B cell (primary cell): ENCODE measurements around the gene SUSD3. TPM values are rescaled to one million over a fixed set of nuclear protein-coding genes. Genes with fewer than 3 reads are reported as not detected.

Source experiments
- ATAC-seq: fragments of 200-7000 bp; cut with Tn5 transposase; one replicate; pipeline ENCODE4 v1.10.0; 2021; ENCODE audit warnings: low read depth, mild to moderate bottlenecking, moderate number of reproducible peaks, moderate library complexity
- CTCF ChIA-PET: fragments of 350-600 bp; sonication (Branson Sonifier 250); formaldehyde crosslinking; loops from one replicate; lab custom pipeline; 2021; ENCODE audit warnings: antibody characterized with exemption, inconsistent platforms; lab: Charles Lee
- POLR2A ChIA-PET: fragments of 350-600 bp; sonication (Branson Sonifier 250); formaldehyde crosslinking; loops from one replicate; lab custom pipeline; 2021; ENCODE audit warnings: antibody characterized with exemption; lab: Charles Lee
- DNase-seq: peaks from one replicate; pipeline ENCODE4 v3.0.0; 2013
- H2AFZ ChIP-seq: 2 replicates; pipeline ENCODE4 v1.6.1; 2012; ENCODE audit warnings: mild to moderate bottlenecking, low read depth, low read length; ENCODE audit not compliant: insufficient read depth, poor library complexity, severe bottlenecking
- H3K27ac ChIP-seq, 2 donors: 1 replicate in 1 of 2; 2 replicates in 1 of 2; pipeline ENCODE4 v1.5.1; 2012 to 2013; ENCODE audit warnings: low read length in 2 of 2, mild to moderate bottlenecking in 2 of 2, moderate library complexity in 1 of 2
- H3K27me3 ChIP-seq, 4 experiments: fragments of 200-600 bp in 1 of 4; sonication (generic) in 1 of 4; replicated peaks in 1 of 4; 1 replicate in 2 of 4; 2 replicates in 2 of 4; pipeline versions ENCODE4 v1.6.1 to v1.7.0; 2013 to 2016; ENCODE audit warnings: low read length in 3 of 4, mild to moderate bottlenecking in 2 of 4, mixed read lengths in 1 of 4, moderate library complexity in 1 of 4; ENCODE audit not compliant: insufficient read depth in 4 of 4, control insufficient read depth in 3 of 4; ENCODE audit errors: control extremely low read depth in 1 of 4
- H3K36me3 ChIP-seq, 2 experiments: replicated peaks in 1 of 2; 1 replicate in 1 of 2; 2 replicates in 1 of 2; pipeline versions ENCODE4 v1.6.1 to v1.7.1; 2013; ENCODE audit warnings: low read length in 1 of 2; ENCODE audit not compliant: insufficient read depth in 2 of 2, control insufficient read depth in 1 of 2; ENCODE audit errors: control extremely low read depth in 1 of 2, extremely low read depth in 1 of 2
- H3K4me1 ChIP-seq, 2 donors: fragments of 200-600 bp in 1 of 2; sonication (generic) in 1 of 2; 1 replicate in 1 of 2; 2 replicates in 1 of 2; pipeline versions ENCODE4 v1.5.1 to v1.6.1; 2013 to 2017; ENCODE audit warnings: low read length in 2 of 2; ENCODE audit not compliant: control insufficient read depth in 2 of 2, insufficient read depth in 2 of 2
- H3K4me2 ChIP-seq: replicated peaks from 2 replicates; pipeline ENCODE3; 2012; ENCODE audit warnings: mild to moderate bottlenecking, low read depth, low read length; ENCODE audit not compliant: poor library complexity, severe bottlenecking
- H3K4me3 ChIP-seq, 5 experiments: fragments of 200-600 bp in 1 of 5; sonication (generic) in 1 of 5; 1 replicate in 3 of 5; 2 replicates in 2 of 5; pipeline versions ENCODE4 v1.5.1 to v1.7.0; 2011 to 2016; ENCODE audit warnings: low read length in 4 of 5, mild to moderate bottlenecking in 4 of 5, low read depth in 2 of 5, control low read depth in 1 of 5, moderate library complexity in 1 of 5; ENCODE audit not compliant: insufficient read depth in 1 of 5; ENCODE audit errors: control extremely low read depth in 1 of 5, extremely low read depth in 1 of 5
- H3K79me2 ChIP-seq: fragments of 200-600 bp; sonication (generic); one replicate; pipeline ENCODE4 v1.6.0; 2016; ENCODE audit warnings: low read length; ENCODE audit not compliant: control insufficient read depth, insufficient read depth
- H3K9ac ChIP-seq: fragments of 200-600 bp; sonication (generic); 2 replicates; pipeline ENCODE4 v1.6.1; 2017; ENCODE audit warnings: mild to moderate bottlenecking, low read length, moderate library complexity
- H3K9me3 ChIP-seq, 3 donors: one replicate each; pipeline versions ENCODE4 v1.6.1 to v1.7.1; 2013; ENCODE audit warnings: low read length in 2 of 3; ENCODE audit not compliant: control insufficient read depth in 2 of 3, insufficient read depth in 1 of 3; ENCODE audit errors: control extremely low read depth in 1 of 3
- H4K20me1 ChIP-seq: 2 replicates; pipeline ENCODE4 v1.6.0; 2012; ENCODE audit warnings: mild to moderate bottlenecking, low read length; ENCODE audit not compliant: insufficient read depth, control insufficient read depth, poor library complexity, severe bottlenecking
- H3K27ac Mint-ChIP-seq: one replicate; pipeline ENCODE4 v1.8.0; 2021; ENCODE audit warnings: mixed read lengths
- H3K27me3 Mint-ChIP-seq: one replicate; pipeline ENCODE4 v1.8.0; 2021; ENCODE audit warnings: mixed read lengths
- H3K4me1 Mint-ChIP-seq: one replicate; pipeline ENCODE4 v1.8.0; 2021; ENCODE audit warnings: mixed read lengths
- H3K4me3 Mint-ChIP-seq: one replicate; pipeline ENCODE4 v1.8.0; 2021; ENCODE audit warnings: mixed read lengths
- H3K9me3 Mint-ChIP-seq: one replicate; pipeline ENCODE4 v1.8.0; 2022; ENCODE audit warnings: mixed read lengths; ENCODE audit not compliant: insufficient read depth
- CTCF ChIP-seq: fragments of 200-600 bp; IDR thresholded peaks from one replicate; pipeline ENCODE4 v1.8.0; 2022; ENCODE audit warnings: antibody characterized with exemption, mild to moderate bottlenecking
- EZH2 ChIP-seq: IDR thresholded peaks from 2 replicates; pipeline ENCODE4 v1.6.1; 2012; ENCODE audit warnings: borderline replicate concordance, low read depth, mild to moderate bottlenecking, moderate library complexity, low read length; ENCODE audit not compliant: insufficient read depth, poor library complexity, severe bottlenecking
- WGBS: methylation state at CpG from one replicate; pipeline ENCODE4 v1.1.5; 2013; ENCODE audit warnings: missing lambda C conversion rate; ENCODE audit not compliant: insufficient coverage; 5-methylcytosine and 5-hydroxymethylcytosine counted together
- intact Hi-C: fragments of 100-400 bp; cut with micrococcal nuclease; formaldehyde crosslinking; loops from one replicate; pipeline ENCODE4 v1.10.0; 2022
- polyA plus RNA-seq: library from polyadenylated mRNA; depleted of rRNA; stranded (reverse); fragments of >200 nt; gene quantifications from 2 replicates; pipeline ENCODE4 v1.2.3, GENCODE V29; 2012
- total RNA-seq, 2 donors: library from RNA; stranded (reverse); fragments of 120-200 nt in 1 of 2; gene quantifications; 1 replicate in 1 of 2; 2 replicates in 1 of 2; pipeline versions ENCODE4 v1.2.3 to v1.2.4, GENCODE V29; 2013 to 2022

The SUSD3 gene
- total and polyA plus RNA-seq, 2 donors (not counting 1 experiment from before 2014, with no cell fraction given): 41.0 to 85.0 TPM

- H3K4me1 Mint-ChIP-seq: peaks cover 19% of the 10 kb centered on the region
- Histone ChIP-seq H3K9ac (no peak overlapping the region), H3K27me3 (no peaks in the 10 kb centered on the region), H4K20me1 (no peaks in the 10 kb centered on the region), H3K9me3 (no peaks in the 10 kb centered on the region), H3K27ac (no peak overlapping the region), H3K4me2 (peak overlapping the region; percentile 77), H3K79me2 (no peaks in the 10 kb centered on the region), H3K36me3 (no peaks in the 10 kb centered on the region), H3K4me3 (no peak overlapping the region), H3K4me1 (peaks cover 13 to 20% of the 10 kb centered on the region in 2 donors), H2AFZ (no peak overlapping the region)
- CTCF ChIA-PET: interaction anchor here (0.5 to 4.9 kb wide), 11 partner anchors 10 to 186 kb away, joined by 3 to 53 read pairs (median 5); partner anchors contain the start of gene NINJ1
- no peak for ATAC-seq
- WGBS: over 99% methylated on average over 12 of the region's 12 CpGs
- no peak for TF ChIP-seq CTCF
- TF ChIP-seq EZH2: no peak
- no peak overlapping the region for H3K27ac Mint-ChIP-seq
- POLR2A ChIA-PET: interaction anchor here (0.5 to 1.2 kb wide), 2 partner anchors 10 to 23 kb away, joined by 3 to 6 read pairs; no protein-coding TSS in a partner anchor
- H3K4me3 Mint-ChIP-seq: peak overlapping the region; percentile 77
- DNase-seq: no peak
- H3K9me3 Mint-ChIP-seq: no peaks in the 10 kb centered on the region
- H3K27me3 Mint-ChIP-seq: no peaks in the 10 kb centered on the region
- intact Hi-C loops: no loop called here
These were observed 60.6 kb downstream of the SUSD3 start for GRCh38 chr9:93118863-93119702.

- Mint-ChIP-seq H3K27me3 (no peaks in the 10 kb centered on the region), H3K4me1 (peaks cover 19% of the 10 kb centered on the region), H3K27ac (peak overlapping the region; percentile 79), H3K4me3 (peak overlapping the region; percentile 77), H3K9me3 (no peaks in the 10 kb centered on the region)
- ATAC-seq (no peak), DNase-seq (no peak)
- H3K9ac ChIP-seq: peak overlapping the region; percentile 25
- H3K4me1 ChIP-seq: peaks cover 13 to 20% of the 10 kb centered on the region in 2 donors
- ChIA-PET POLR2A (interaction anchor here (0.5 to 1.2 kb wide), 2 partner anchors 10 to 22 kb away, joined by 3 to 6 read pairs; no protein-coding TSS in a partner anchor), CTCF (interaction anchor here (0.6 to 4.9 kb wide), 12 partner anchors 10 to 185 kb away, joined by 3 to 53 read pairs (median 3); partner anchors contain the start of gene NINJ1)
- no peaks in the 10 kb centered on the region for H3K36me3 ChIP-seq
- H3K79me2 ChIP-seq: no peaks in the 10 kb centered on the region
- WGBS: 80% methylated on average over 5 of the region's 5 CpGs
- intact Hi-C loops: no loop called here
- peak overlapping the region; percentile 77 for H3K4me2 ChIP-seq
- H4K20me1 ChIP-seq: no peaks in the 10 kb centered on the region
- H3K4me3 ChIP-seq: no peak overlapping the region
- H3K9me3 ChIP-seq: no peaks in the 10 kb centered on the region
- TF ChIP-seq EZH2 (no peak), CTCF (no peak)
- H3K27me3 ChIP-seq: no peaks in the 10 kb centered on the region
- H3K27ac ChIP-seq: no peak overlapping the region
- peak overlapping the region; percentile 61 for H2AFZ ChIP-seq
These were observed 61.1 kb downstream of the SUSD3 start for GRCh38 chr9:93119703-93119952.
